Measurements from ENCODE around the gene TMEM184A.
A peak's percentile ranks its signal among the peaks of the same experiment; 100 is the strongest.

TMEM184A gene

DNA sequence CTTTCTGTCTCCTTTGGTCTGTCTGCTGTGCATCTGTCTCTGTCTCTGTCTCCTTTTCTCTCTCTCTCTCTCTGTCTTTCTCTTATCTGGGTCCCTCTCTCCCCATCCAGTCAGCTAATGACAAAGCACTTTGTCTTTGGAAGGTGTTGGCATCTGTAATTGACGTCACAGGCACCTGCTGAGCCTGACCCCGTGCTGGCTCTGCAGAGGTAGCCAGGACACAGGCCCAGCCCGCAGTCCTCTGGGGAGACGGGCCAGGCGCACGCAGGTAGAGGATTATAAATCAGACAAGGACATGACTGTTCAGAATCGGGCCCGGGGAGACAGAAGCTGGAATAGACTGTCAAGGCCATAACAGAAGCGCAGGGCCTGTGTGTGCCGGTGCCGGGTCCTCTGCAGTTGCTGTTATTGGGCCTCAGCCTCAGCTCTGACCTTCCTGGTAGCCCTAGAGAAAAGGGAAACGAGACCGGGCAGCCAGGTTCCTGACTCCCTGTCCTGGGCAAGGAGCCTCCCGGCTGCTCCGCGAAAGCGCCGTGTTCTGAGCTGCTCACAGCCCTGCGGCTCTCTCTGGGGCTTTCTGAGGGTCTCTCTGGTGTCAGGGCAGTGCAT is 24.5 kb upstream of the TMEM184A start:
- Histone ChIP-seq H3K9me3 (ENCODE audit: control insufficient read depth, low read length) (no peaks in the 10 kb centered on the region), H3K4me3 (ENCODE audit: insufficient read depth, low read depth, low read length) (no peak overlapping the region), H3K4me1 (ENCODE audit: control insufficient read depth, insufficient read depth, low read length) (peaks cover 4% of the 10 kb centered on the region), H3K27me3 (ENCODE audit: control insufficient read depth, insufficient read depth, low read length, poor library complexity, severe bottlenecking) (no peaks in the 10 kb centered on the region), H3K36me3 (ENCODE audit: control insufficient read depth, insufficient read depth, low read length) (no peaks in the 10 kb centered on the region), H3K27ac (ENCODE audit: insufficient read depth, low read depth, low read length, poor library complexity, severe bottlenecking) (no peak overlapping the region)
- 84 to 87% methylated on average over 19 of the region's 19 CpGs for WGBS, 2 experiments

DNA sequence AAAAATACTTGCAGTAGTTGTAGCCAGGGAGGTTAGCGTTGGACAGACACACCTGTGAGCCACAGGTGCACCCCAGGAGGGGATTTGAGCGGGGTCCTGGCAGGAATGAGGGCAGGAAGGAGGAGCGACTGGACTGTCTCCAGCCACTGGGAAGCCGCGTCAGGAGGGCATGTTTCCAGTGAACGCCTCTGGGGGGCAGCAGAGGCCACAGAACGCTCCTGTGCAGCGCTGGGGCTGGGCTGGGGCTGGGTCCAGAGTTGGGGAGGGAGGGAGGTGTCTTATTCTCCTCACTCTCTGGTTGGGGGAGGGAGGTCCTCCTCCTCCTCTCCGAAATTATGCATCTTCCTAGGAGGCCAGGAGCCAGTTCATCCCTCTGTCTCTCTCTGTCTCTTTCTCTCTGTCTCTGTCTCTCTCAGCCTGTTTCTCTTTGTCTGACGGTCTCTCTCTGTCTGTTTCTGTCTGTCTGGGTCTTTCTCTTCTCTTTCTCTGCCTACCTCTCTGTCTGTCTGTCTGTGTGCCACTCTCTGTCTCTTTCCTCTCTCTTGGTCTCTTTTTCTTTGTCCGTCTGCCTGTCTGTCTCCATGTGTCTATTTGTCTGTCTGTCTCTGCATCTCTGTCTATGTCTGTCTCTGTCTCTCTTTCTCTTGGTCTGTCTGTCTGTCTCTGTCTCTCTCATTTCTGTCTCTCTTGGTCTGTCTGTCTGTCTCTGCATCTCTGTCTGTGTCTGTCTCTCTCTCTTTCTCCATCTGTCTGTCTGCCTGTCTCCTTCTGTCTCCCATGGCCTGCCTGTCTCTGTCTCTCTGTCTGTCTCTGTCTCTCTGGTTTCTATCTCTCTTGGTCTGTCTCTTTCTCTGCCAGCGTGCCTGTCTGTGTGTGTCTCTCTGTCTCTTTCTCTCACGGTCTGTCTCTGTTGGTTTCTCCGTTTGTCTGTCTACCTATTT is 23.7 kb upstream of the TMEM184A start:
- H3K9me3 ChIP-seq (ENCODE audit: control insufficient read depth, low read length), result no peaks in the 10 kb centered on the region
- no peak overlapping the region for H3K4me3 ChIP-seq (ENCODE audit: insufficient read depth, low read depth, low read length)
- H3K27ac ChIP-seq (ENCODE audit: insufficient read depth, low read depth, low read length, poor library complexity, severe bottlenecking), result no peak overlapping the region
- no peaks in the 10 kb centered on the region for H3K36me3 ChIP-seq (ENCODE audit: control insufficient read depth, insufficient read depth, low read length)
- peaks cover 4% of the 10 kb centered on the region for H3K4me1 ChIP-seq (ENCODE audit: control insufficient read depth, insufficient read depth, low read length)
- H3K27me3 ChIP-seq (ENCODE audit: control insufficient read depth, insufficient read depth, low read length, poor library complexity, severe bottlenecking), result no peaks in the 10 kb centered on the region
- 23% methylated on average over 14 of the region's 14 CpGs for WGBS, 2 experiments

DNA sequence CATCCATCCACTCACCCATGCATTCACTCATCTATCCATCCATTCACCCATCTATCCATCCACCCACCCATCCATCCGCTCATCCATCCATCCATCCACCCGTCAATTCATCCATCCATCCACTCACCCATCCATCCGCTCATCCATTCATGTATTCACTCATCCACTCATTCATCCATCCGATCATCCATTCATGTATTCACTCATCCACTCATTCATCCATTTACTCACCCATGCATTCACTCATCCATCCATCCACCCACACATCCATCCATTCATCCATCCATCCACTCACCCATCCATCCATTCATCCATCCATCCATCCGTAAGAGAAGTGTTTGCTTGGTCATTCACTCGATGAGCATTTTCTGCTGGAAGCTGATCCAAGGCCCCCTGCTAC is 22.5 kb upstream of the TMEM184A start:
- H3K9me3 ChIP-seq (ENCODE audit: control insufficient read depth, low read length), result no peaks in the 10 kb centered on the region
- H3K27ac ChIP-seq (ENCODE audit: insufficient read depth, low read depth, low read length, poor library complexity, severe bottlenecking), result no peak overlapping the region
- no peak overlapping the region for H3K4me3 ChIP-seq (ENCODE audit: insufficient read depth, low read depth, low read length)
- H3K27me3 ChIP-seq (ENCODE audit: control insufficient read depth, insufficient read depth, low read length, poor library complexity, severe bottlenecking), result no peaks in the 10 kb centered on the region
- H3K36me3 ChIP-seq (ENCODE audit: control insufficient read depth, insufficient read depth, low read length), result no peaks in the 10 kb centered on the region
- WGBS, 2 experiments, result 91 to 93% methylated on average over 6 of the region's 6 CpGs
- H3K4me1 ChIP-seq (ENCODE audit: control insufficient read depth, insufficient read depth, low read length), result peaks cover 4% of the 10 kb centered on the region

- Histone ChIP-seq H3K4me1 (ENCODE audit: control insufficient read depth, insufficient read depth, low read length) (peaks cover 4% of the 10 kb centered on the region), H3K9me3 (ENCODE audit: control insufficient read depth, low read length) (no peaks in the 10 kb centered on the region), H3K27ac (ENCODE audit: insufficient read depth, low read depth, low read length, poor library complexity, severe bottlenecking) (no peak overlapping the region), H3K27me3 (ENCODE audit: control insufficient read depth, insufficient read depth, low read length, poor library complexity, severe bottlenecking) (no peaks in the 10 kb centered on the region), H3K4me3 (ENCODE audit: insufficient read depth, low read depth, low read length) (no peak overlapping the region), H3K36me3 (ENCODE audit: control insufficient read depth, insufficient read depth, low read length) (no peaks in the 10 kb centered on the region)
- WGBS, 2 experiments, result 45 to 48% methylated on average over 15 of the region's 15 CpGs
Observed at GRCh38 chr7:1576521-1577253, 20.7 kb upstream of the TMEM184A start.

GRCh38 chr7:1575809-1576208 is 19.8 kb upstream of the TMEM184A start:
- no peak overlapping the region for H3K27ac ChIP-seq (ENCODE audit: insufficient read depth, low read depth, low read length, poor library complexity, severe bottlenecking)
- no peaks in the 10 kb centered on the region for H3K9me3 ChIP-seq (ENCODE audit: control insufficient read depth, low read length)
- no peaks in the 10 kb centered on the region for H3K27me3 ChIP-seq (ENCODE audit: control insufficient read depth, insufficient read depth, low read length, poor library complexity, severe bottlenecking)
- no peak overlapping the region for H3K4me3 ChIP-seq (ENCODE audit: insufficient read depth, low read depth, low read length)
- H3K4me1 ChIP-seq (ENCODE audit: control insufficient read depth, insufficient read depth, low read length), result peaks cover 4% of the 10 kb centered on the region
- H3K36me3 ChIP-seq (ENCODE audit: control insufficient read depth, insufficient read depth, low read length), result no peaks in the 10 kb centered on the region
- WGBS, 2 experiments, result 95% methylated on average over 7 of the region's 7 CpGs

- 94% methylated on average over 7 of the region's 7 CpGs for WGBS, 2 experiments
- no peak overlapping the region for H3K27ac ChIP-seq (ENCODE audit: insufficient read depth, low read depth, low read length, poor library complexity, severe bottlenecking)
- H3K27me3 ChIP-seq (ENCODE audit: control insufficient read depth, insufficient read depth, low read length, poor library complexity, severe bottlenecking), result no peaks in the 10 kb centered on the region
Observed at GRCh38 chr7:1572111-1572822, 16.3 kb upstream of the TMEM184A start.

DNA sequence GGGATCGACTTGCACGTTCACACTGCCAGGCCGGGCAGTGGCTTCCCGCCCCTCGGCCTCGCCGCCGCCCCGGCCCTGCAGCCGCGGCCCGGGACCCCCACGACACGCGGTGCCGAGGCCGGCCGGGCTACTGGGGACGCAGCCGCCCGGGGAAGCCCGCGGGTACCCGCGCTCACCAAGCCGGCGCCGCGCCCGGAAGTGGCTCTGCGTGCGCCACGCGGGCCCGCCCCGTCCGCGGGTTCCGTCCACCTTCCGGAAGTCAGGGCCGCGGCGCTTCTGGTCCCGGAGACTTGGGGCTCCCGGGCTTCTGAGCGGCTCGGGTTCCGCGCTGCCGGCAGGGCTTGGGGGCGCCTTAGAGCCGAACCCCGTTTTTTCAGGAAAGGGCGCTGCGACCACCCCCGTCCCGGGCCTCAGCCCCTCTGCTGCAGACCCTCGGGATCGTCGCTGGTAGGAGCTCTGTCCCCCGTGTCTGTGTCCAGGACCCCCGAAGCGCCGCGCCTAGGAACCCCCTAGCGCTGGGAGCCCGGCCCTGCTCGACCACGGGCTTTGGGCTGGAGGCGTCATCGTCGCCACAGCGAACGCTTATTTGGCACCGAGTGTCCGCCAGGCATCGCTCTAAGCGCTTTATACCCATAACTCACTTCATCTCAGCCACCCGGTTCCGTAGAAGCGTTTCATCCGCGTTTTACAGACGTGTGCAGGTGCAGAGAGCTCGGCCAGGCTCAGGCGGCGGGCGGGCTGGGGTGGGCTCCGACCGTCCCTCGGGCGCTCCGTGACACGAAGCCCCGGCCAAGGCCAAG is 14.0 kb upstream of the TMEM184A start, which contains the start of gene PSMG3:
PSMG3 (minus strand) TSS at position 200 of the 800 bp plus-strand sequence. CDS start 693 bp downstream, outside the sequence.
- Histone ChIP-seq H3K36me3 (ENCODE audit: control insufficient read depth, insufficient read depth, low read length) (no peaks in the 10 kb centered on the region), H3K4me1 (ENCODE audit: control insufficient read depth, insufficient read depth, low read length) (peaks cover 3% of the 10 kb centered on the region), H3K4me3 (ENCODE audit: insufficient read depth, low read depth, low read length) (peak within 1 kb of the TSS; percentile 76), H3K9me3 (ENCODE audit: control insufficient read depth, low read length) (no peaks in the 10 kb centered on the region), H3K27me3 (ENCODE audit: control insufficient read depth, insufficient read depth, low read length, poor library complexity, severe bottlenecking) (no peaks in the 10 kb centered on the region), H3K27ac (ENCODE audit: insufficient read depth, low read depth, low read length, poor library complexity, severe bottlenecking) (no peak within 1 kb of the TSS)
- 41% methylated on average over 95 of the region's 95 CpGs for WGBS, 2 experiments

More at GRCh38 chr7:1572111-1572822, 16.3 kb upstream of the TMEM184A start:
- peaks cover 3% of the 10 kb centered on the region for H3K4me1 ChIP-seq (ENCODE audit: control insufficient read depth, insufficient read depth, low read length)
- H3K36me3 ChIP-seq (ENCODE audit: control insufficient read depth, insufficient read depth, low read length), result no peaks in the 10 kb centered on the region
- no peak overlapping the region for H3K4me3 ChIP-seq (ENCODE audit: insufficient read depth, low read depth, low read length)
- no peaks in the 10 kb centered on the region for H3K9me3 ChIP-seq (ENCODE audit: control insufficient read depth, low read length)

DNA sequence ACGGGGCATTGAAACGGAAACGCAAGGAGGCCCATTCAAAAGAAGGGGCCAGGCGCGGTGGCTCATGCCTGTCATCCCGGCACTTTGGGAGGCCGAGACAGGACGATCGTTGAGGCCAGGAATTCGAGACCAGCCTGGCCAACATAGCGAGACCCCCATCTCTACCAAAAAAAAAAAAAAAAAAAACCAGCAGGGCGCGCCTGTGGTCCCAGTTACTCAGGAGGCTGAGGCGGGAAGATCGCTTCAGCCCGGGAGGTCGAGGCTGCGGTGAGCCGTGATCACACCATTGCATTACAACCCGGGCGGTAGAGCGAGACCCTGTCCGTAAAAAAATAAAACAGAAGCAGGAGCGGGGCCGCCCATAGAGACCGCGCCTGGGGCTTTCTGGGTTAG is 13.4 kb upstream of the TMEM184A start:
- no peak overlapping the region for H3K27ac ChIP-seq (ENCODE audit: insufficient read depth, low read depth, low read length, poor library complexity, severe bottlenecking)
- 61 to 66% methylated on average over 27 of the region's 27 CpGs for WGBS, 2 experiments
- H3K27me3 ChIP-seq (ENCODE audit: control insufficient read depth, insufficient read depth, low read length, poor library complexity, severe bottlenecking), result no peaks in the 10 kb centered on the region
- H3K4me3 ChIP-seq (ENCODE audit: insufficient read depth, low read depth, low read length), result peak overlapping the region; percentile 76
- no peaks in the 10 kb centered on the region for H3K9me3 ChIP-seq (ENCODE audit: control insufficient read depth, low read length)
- H3K4me1 ChIP-seq (ENCODE audit: control insufficient read depth, insufficient read depth, low read length), result peaks cover 3% of the 10 kb centered on the region
- H3K36me3 ChIP-seq (ENCODE audit: control insufficient read depth, insufficient read depth, low read length), result no peaks in the 10 kb centered on the region

GRCh38 chr7:1569016-1569415 is 13.0 kb upstream of the TMEM184A start:
- Histone ChIP-seq H3K4me1 (ENCODE audit: control insufficient read depth, insufficient read depth, low read length) (peaks cover 3% of the 10 kb centered on the region), H3K27ac (ENCODE audit: insufficient read depth, low read depth, low read length, poor library complexity, severe bottlenecking) (no peak overlapping the region), H3K36me3 (ENCODE audit: control insufficient read depth, insufficient read depth, low read length) (no peaks in the 10 kb centered on the region), H3K4me3 (ENCODE audit: insufficient read depth, low read depth, low read length) (peak overlapping the region; percentile 76), H3K9me3 (ENCODE audit: control insufficient read depth, low read length) (no peaks in the 10 kb centered on the region), H3K27me3 (ENCODE audit: control insufficient read depth, insufficient read depth, low read length, poor library complexity, severe bottlenecking) (no peaks in the 10 kb centered on the region)
- 92 to 94% methylated on average over 13 of the region's 13 CpGs for WGBS, 2 experiments
